Smooth muscle cell of the brain vasculature (primary cell): ENCODE results near the gene PAOX.

Experiments used
- DNase-seq: peaks from one replicate; pipeline ENCODE4 v3.0.0-alpha.2; 2012; ENCODE audit warnings: low read depth, low spot score

PAOX gene

GRCh38 chr10:133349577-133350011 lies 29.5 kb upstream of the PAOX start:
- DNase-seq: no peak

- no peak for DNase-seq
Observed at GRCh38 chr10:133350283-133350949, 28.6 kb upstream of the PAOX start.

- DNase-seq: no peak
Observed at GRCh38 chr10:133350950-133351329, 28.1 kb upstream of the PAOX start.

- no peak for DNase-seq
Observed at GRCh38 chr10:133351408-133352318, 27.4 kb upstream of the PAOX start.

- no peak for DNase-seq
Observed at GRCh38 chr10:133353202-133353959, 25.7 kb upstream of the PAOX start.

- no peak for DNase-seq
Observed at GRCh38 chr10:133353988-133354605, 25.0 kb upstream of the PAOX start.

- DNase-seq: no peak
Observed at GRCh38 chr10:133354672-133355240, 24.3 kb upstream of the PAOX start.

GRCh38 chr10:133355266-133355665 lies 23.8 kb upstream of the PAOX start:
- no peak for DNase-seq

- DNase-seq: no peak
Observed at GRCh38 chr10:133355991-133356390, 23.1 kb upstream of the PAOX start.

GRCh38 chr10:133356549-133357284 lies 22.3 kb upstream of the PAOX start:
- no peak for DNase-seq

GRCh38 chr10:133357285-133358161 lies 21.5 kb upstream of the PAOX start, which contains the start of gene FUOM:
FUOM (minus strand) TSS chr10:133358019; CDS start chr10:133358007, 12 bp downstream.
- DNase-seq: no peak

GRCh38 chr10:133358162-133358924 lies 20.7 kb upstream of the PAOX start:
- DNase-seq: no peak

GRCh38 chr10:133358925-133359310 lies 20.1 kb upstream of the PAOX start:
- DNase-seq: no peak

- no peak for DNase-seq
Observed at GRCh38 chr10:133359554-133359971, 19.5 kb upstream of the PAOX start.

GRCh38 chr10:133359972-133360610 lies 19.0 kb upstream of the PAOX start:
- no peak for DNase-seq

GRCh38 chr10:133361227-133361626 lies 17.8 kb upstream of the PAOX start:
- no peak for DNase-seq

GRCh38 chr10:133361773-133362441 lies 17.2 kb upstream of the PAOX start:
- DNase-seq: no peak

GRCh38 chr10:133362846-133363245 lies 16.2 kb upstream of the PAOX start:
- DNase-seq: no peak
